HepG2 (cell line): Measurements from ENCODE around the gene NOXO1.

Source experiments
- CEBPB ChIP-seq: IDR thresholded peaks from 2 replicates; pipeline ENCODE4 v1.6.1; 2011; ENCODE audit warnings: low read depth, low read length, improper control_type of control experiment, borderline replicate concordance
- POLR2G ChIP-seq: fragments of 200-400 bp; formaldehyde crosslinking; IDR thresholded peaks from 2 replicates; pipeline ENCODE4 v1.6.1; 2018; ENCODE audit warnings: mild to moderate bottlenecking, low read depth, low read length, moderate library complexity
- ZBTB20 ChIP-seq: sonication (generic); formaldehyde crosslinking; IDR thresholded peaks from 2 replicates; pipeline ENCODE4 v1.8.1; 2023; ENCODE audit warnings: missing genetic modification reagents, low read depth, mild to moderate bottlenecking, borderline replicate concordance
- ZNF274 ChIP-seq: sonication (generic); formaldehyde crosslinking; IDR thresholded peaks from 2 replicates; pipeline ENCODE4 v1.5.1; 2020; ENCODE audit warnings: mild to moderate bottlenecking, missing genetic modification reagents
- TF ChIP-seq, protein P1 (sequence below): IDR thresholded peaks from 2 replicates; pipeline ENCODE4 v1.6.1; 2012; ENCODE audit warnings: low read depth, low read length, improper control_type of control experiment
- TF ChIP-seq, protein P2 (sequence below): sonication (generic); formaldehyde crosslinking; IDR thresholded peaks from 2 replicates; pipeline ENCODE4 v1.4.0; 2020; ENCODE audit warnings: missing genetic modification reagents, borderline replicate concordance
- TF ChIP-seq, protein P3 (sequence below): sonication (generic); formaldehyde crosslinking; IDR thresholded peaks from 2 replicates; pipeline ENCODE4 v1.4.0; 2020; ENCODE audit warnings: missing genetic modification reagents, mild to moderate bottlenecking, borderline replicate concordance

DNA sequence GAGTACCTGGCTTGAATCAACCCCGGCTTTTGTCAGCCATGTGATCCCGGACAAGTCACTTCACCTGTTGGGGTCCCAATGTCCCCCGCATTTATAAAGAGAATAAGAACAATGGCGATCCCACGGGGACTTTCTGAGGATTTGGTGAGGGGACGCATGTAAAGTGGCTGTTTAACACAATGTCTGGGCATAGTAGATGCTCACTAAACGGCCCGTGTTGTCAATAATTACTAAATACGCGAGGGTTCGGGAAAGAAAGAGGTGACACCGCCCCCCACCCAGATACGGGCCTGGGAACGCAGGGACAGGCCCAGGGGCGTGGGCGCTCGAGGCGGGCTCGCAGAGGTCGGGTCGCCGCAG lies 10.3 kb upstream of the NOXO1 start:
- TF ChIP-seq CEBPB (no peak), ZBTB20 (no peak), POLR2G (no peak), ZNF274 (CRISPR knock-in tag) (no peak)
- TF ChIP-seq, protein P1, sequence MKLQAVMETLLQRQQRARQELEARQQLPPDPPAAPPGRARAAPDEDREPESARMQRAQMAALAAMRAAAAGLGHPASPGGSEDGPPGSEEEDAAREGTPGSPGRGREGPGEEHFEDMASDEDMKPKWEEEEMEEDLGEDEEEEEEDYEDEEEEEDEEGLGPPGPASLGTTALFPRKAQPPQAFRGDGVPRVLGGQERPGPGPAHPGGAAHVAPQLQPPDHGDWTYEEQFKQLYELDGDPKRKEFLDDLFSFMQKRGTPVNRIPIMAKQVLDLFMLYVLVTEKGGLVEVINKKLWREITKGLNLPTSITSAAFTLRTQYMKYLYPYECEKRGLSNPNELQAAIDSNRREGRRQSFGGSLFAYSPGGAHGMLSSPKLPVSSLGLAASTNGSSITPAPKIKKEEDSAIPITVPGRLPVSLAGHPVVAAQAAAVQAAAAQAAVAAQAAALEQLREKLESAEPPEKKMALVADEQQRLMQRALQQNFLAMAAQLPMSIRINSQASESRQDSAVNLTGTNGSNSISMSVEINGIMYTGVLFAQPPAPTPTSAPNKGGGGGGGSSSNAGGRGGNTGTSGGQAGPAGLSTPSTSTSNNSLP = no peak
- TF ChIP-seq, protein P2, sequence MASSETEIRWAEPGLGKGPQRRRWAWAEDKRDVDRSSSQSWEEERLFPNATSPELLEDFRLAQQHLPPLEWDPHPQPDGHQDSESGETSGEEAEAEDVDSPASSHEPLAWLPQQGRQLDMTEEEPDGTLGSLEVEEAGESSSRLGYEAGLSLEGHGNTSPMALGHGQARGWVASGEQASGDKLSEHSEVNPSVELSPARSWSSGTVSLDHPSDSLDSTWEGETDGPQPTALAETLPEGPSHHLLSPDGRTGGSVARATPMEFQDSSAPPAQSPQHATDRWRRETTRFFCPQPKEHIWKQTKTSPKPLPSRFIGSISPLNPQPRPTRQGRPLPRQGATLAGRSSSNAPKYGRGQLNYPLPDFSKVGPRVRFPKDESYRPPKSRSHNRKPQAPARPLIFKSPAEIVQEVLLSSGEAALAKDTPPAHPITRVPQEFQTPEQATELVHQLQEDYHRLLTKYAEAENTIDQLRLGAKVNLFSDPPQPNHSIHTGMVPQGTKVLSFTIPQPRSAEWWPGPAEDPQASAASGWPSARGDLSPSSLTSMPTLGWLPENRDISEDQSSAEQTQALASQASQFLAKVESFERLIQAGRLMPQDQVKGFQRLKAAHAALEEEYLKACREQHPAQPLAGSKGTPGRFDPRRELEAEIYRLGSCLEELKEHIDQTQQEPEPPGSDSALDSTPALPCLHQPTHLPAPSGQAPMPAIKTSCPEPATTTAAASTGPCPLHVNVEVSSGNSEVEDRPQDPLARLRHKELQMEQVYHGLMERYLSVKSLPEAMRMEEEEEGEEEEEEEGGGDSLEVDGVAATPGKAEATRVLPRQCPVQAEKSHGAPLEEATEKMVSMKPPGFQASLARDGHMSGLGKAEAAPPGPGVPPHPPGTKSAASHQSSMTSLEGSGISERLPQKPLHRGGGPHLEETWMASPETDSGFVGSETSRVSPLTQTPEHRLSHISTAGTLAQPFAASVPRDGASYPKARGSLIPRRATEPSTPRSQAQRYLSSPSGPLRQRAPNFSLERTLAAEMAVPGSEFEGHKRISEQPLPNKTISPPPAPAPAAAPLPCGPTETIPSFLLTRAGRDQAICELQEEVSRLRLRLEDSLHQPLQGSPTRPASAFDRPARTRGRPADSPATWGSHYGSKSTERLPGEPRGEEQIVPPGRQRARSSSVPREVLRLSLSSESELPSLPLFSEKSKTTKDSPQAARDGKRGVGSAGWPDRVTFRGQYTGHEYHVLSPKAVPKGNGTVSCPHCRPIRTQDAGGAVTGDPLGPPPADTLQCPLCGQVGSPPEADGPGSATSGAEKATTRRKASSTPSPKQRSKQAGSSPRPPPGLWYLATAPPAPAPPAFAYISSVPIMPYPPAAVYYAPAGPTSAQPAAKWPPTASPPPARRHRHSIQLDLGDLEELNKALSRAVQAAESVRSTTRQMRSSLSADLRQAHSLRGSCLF (CRISPR knock-in tag) = no peak
- TF ChIP-seq, protein P3, sequence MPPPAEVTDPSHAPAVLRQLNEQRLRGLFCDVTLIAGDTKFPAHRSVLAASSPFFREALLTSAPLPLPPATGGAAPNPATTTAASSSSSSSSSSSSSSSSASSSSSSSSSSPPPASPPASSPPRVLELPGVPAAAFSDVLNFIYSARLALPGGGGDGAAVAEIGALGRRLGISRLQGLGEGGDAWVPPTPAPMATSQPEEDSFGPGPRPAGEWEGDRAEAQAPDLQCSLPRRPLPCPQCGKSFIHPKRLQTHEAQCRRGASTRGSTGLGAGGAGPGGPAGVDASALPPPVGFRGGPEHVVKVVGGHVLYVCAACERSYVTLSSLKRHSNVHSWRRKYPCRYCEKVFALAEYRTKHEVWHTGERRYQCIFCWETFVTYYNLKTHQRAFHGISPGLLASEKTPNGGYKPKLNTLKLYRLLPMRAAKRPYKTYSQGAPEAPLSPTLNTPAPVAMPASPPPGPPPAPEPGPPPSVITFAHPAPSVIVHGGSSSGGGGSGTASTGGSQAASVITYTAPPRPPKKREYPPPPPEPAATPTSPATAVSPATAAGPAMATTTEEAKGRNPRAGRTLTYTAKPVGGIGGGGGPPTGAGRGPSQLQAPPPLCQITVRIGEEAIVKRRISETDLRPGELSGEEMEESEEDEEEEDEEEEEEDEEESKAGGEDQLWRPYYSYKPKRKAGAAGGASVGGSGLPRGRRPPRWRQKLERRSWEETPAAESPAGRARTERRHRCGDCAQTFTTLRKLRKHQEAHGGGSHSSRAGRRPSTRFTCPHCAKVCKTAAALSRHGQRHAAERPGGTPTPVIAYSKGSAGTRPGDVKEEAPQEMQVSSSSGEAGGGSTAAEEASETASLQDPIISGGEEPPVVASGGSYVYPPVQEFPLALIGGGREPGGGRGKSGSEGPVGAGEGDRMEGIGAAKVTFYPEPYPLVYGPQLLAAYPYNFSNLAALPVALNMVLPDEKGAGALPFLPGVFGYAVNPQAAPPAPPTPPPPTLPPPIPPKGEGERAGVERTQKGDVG (CRISPR knock-in tag) = no peak
